RKO (cell line): ENCODE results near the gene CEP57L1.
"Not testable (repeated sequence)": the region's sequence is repeated elsewhere in the genome, so short reads cannot be mapped to it uniquely, and the experiment has no call there.

Experiments
- DNase-seq: peaks from one replicate; pipeline ENCODE4 v3.0.0-alpha.2; 2016; ENCODE audit warnings: low spot score

Gene CEP57L1

GRCh38 chr6:109112663-109113062 lies 17.4 kb downstream of the CEP57L1 start:
- DNase-seq = not testable (repeated sequence)

- no peak for DNase-seq
These were observed 22.2 kb downstream of the CEP57L1 start for GRCh38 chr6:109117346-109118035.

- no peak for DNase-seq
These were observed 23.0 kb downstream of the CEP57L1 start for GRCh38 chr6:109118337-109118736.

GRCh38 chr6:109118871-109119354 lies 23.6 kb downstream of the CEP57L1 start:
- no peak for DNase-seq

- no peak for DNase-seq
These were observed 26.1 kb downstream of the CEP57L1 start for GRCh38 chr6:109121411-109121810.

GRCh38 chr6:109124219-109124618 lies 28.9 kb downstream of the CEP57L1 start:
- no peak for DNase-seq

- no peak for DNase-seq
These were observed 30.2 kb downstream of the CEP57L1 start for GRCh38 chr6:109125504-109125903.

GRCh38 chr6:109130065-109130464 lies 34.8 kb downstream of the CEP57L1 start:
- DNase-seq = no peak

- not testable (repeated sequence) for DNase-seq
These were observed 40.3 kb downstream of the CEP57L1 start for GRCh38 chr6:109135600-109135999.

- DNase-seq = not testable (repeated sequence)
These were observed 40.7 kb downstream of the CEP57L1 start for GRCh38 chr6:109136039-109136438.

GRCh38 chr6:109136530-109136929 lies 41.2 kb downstream of the CEP57L1 start:
- not testable (repeated sequence) for DNase-seq

- DNase-seq = no peak
These were observed 43.8 kb downstream of the CEP57L1 start for GRCh38 chr6:109139109-109139508.

GRCh38 chr6:109142067-109142466 lies 46.8 kb downstream of the CEP57L1 start:
- not testable (repeated sequence) for DNase-seq

GRCh38 chr6:109143191-109143590 lies 47.9 kb downstream of the CEP57L1 start:
- DNase-seq = no peak

- DNase-seq = not testable (repeated sequence)
These were observed 52.9 kb downstream of the CEP57L1 start for GRCh38 chr6:109148251-109148650.

GRCh38 chr6:109148716-109149115 lies 53.4 kb downstream of the CEP57L1 start:
- not testable (repeated sequence) for DNase-seq

GRCh38 chr6:109153752-109154151 lies 58.4 kb downstream of the CEP57L1 start:
- no peak for DNase-seq

GRCh38 chr6:109164331-109164730 lies 69.0 kb downstream of the CEP57L1 start:
- DNase-seq = no peak

- DNase-seq = peak; percentile 17
These were observed 70.2 kb downstream of the CEP57L1 start for GRCh38 chr6:109165392-109165974.

GRCh38 chr6:109166673-109167072 lies 71.4 kb downstream of the CEP57L1 start:
- no peak for DNase-seq

GRCh38 chr6:109167562-109167961 lies 72.3 kb downstream of the CEP57L1 start:
- DNase-seq = no peak

GRCh38 chr6:109170333-109170732 lies 75.0 kb downstream of the CEP57L1 start:
- no peak for DNase-seq

GRCh38 chr6:109172101-109172746 lies 76.9 kb downstream of the CEP57L1 start:
- no peak for DNase-seq
